IMR-90 (cell line): ENCODE results near the gene KCNQ1. TPM values are rescaled to one million over a fixed set of nuclear protein-coding genes. Genes with fewer than 3 reads are reported as not detected.

Experiments used
- ATAC-seq: fragments of 200-7000 bp; cut with Tn5 transposase; 2 replicates; pipeline ENCODE4 v1.9.1; 2020; ENCODE audit warnings: low read depth, mild to moderate bottlenecking, moderate library complexity
- BruUV-seq: library from RNA; stranded (reverse); fragments of 400-500 nt; replicated peaks from 2 replicates; lab custom pipeline; 2021; lab: Mats Ljungman, UMichigan
- CTCF ChIA-PET: fragments of 300-600 bp; formaldehyde crosslinking; extraction: SDS; loops from one replicate; lab custom pipeline; 2021; ENCODE audit warnings: antibody characterized with exemption; lab: Yijun Ruan, JAX
- POLR2A ChIA-PET: fragments of 300-600 bp; sonication (Branson Sonifier 250); formaldehyde crosslinking; loops from one replicate; lab custom pipeline; 2022; ENCODE audit warnings: antibody characterized with exemption; ENCODE audit not compliant: unreplicated experiment; lab: Charles Lee
- DNase-seq: peaks from one replicate; pipeline ENCODE4 v3.0.0; 2013
- H2AFZ ChIP-seq: replicated peaks from 2 replicates; pipeline ENCODE3; 2013; ENCODE audit warnings: low read length, mild to moderate bottlenecking; ENCODE audit not compliant: poor library complexity
- H2AK5ac ChIP-seq: 2 replicates; pipeline ENCODE4 v1.6.1; 2013; ENCODE audit warnings: low read depth, low read length, inconsistent platforms
- H2AK9ac ChIP-seq: replicated peaks from 2 replicates; pipeline ENCODE3; 2013; ENCODE audit warnings: mild to moderate bottlenecking, low read depth, low read length, moderate library complexity; ENCODE audit not compliant: poor library complexity
- H2BK120ac ChIP-seq: 2 replicates; pipeline ENCODE4 v1.6.1; 2013; ENCODE audit warnings: low read depth, low read length, inconsistent platforms
- H2BK15ac ChIP-seq: 3 replicates; pipeline ENCODE4 v1.6.1; 2013; ENCODE audit warnings: low read depth, low read length, inconsistent platforms
- H2BK20ac ChIP-seq: 2 replicates; pipeline ENCODE4 v1.6.1; 2013; ENCODE audit warnings: low read depth, mild to moderate bottlenecking, inconsistent platforms, low read length, moderate library complexity
- H2BK5ac ChIP-seq: 2 replicates; pipeline ENCODE4 v1.6.1; 2013; ENCODE audit warnings: mild to moderate bottlenecking, low read depth, low read length, inconsistent platforms; ENCODE audit not compliant: poor library complexity, severe bottlenecking
- H3K14ac ChIP-seq: replicated peaks from 2 replicates; pipeline ENCODE4 v1.6.1; 2013; ENCODE audit warnings: low read depth, low read length, inconsistent platforms
- H3K18ac ChIP-seq: 2 replicates; pipeline ENCODE4 v1.6.1; 2013; ENCODE audit warnings: low read depth, low read length, control low read depth
- H3K23ac ChIP-seq: 2 replicates; pipeline ENCODE4 v1.6.1; 2013; ENCODE audit warnings: low read depth, low read length, inconsistent platforms
- H3K27ac ChIP-seq: 2 replicates; pipeline ENCODE4 v1.5.1; 2013; ENCODE audit warnings: mild to moderate bottlenecking, control low read depth, low read length; ENCODE audit not compliant: insufficient read depth
- H3K27me3 ChIP-seq: 2 replicates; pipeline ENCODE4 v1.6.1; 2013; ENCODE audit warnings: low read length; ENCODE audit not compliant: control insufficient read depth, insufficient read depth
- H3K36me3 ChIP-seq: 2 replicates; pipeline ENCODE4 v1.6.1; 2013; ENCODE audit warnings: low read length, mixed read lengths; ENCODE audit not compliant: control insufficient read depth, insufficient read depth
- H3K4ac ChIP-seq: 2 replicates; pipeline ENCODE4 v1.6.1; 2013; ENCODE audit warnings: low read depth, low read length, inconsistent platforms
- H3K4me1 ChIP-seq: 2 replicates; pipeline ENCODE4 v1.6.1; 2013; ENCODE audit warnings: low read length, mixed read lengths; ENCODE audit not compliant: control insufficient read depth, insufficient read depth
- H3K4me2 ChIP-seq: 2 replicates; pipeline ENCODE4 v1.6.1; 2013; ENCODE audit warnings: low read depth, mild to moderate bottlenecking, control low read depth, low read length, moderate library complexity
- H3K4me3 ChIP-seq: 2 replicates; pipeline ENCODE4 v1.5.1; 2013; ENCODE audit warnings: low read depth, mild to moderate bottlenecking, control low read depth, low read length, moderate library complexity; ENCODE audit not compliant: insufficient read depth
- H3K56ac ChIP-seq: 2 replicates; pipeline ENCODE4 v1.6.1; 2013; ENCODE audit warnings: low read length, inconsistent platforms; ENCODE audit not compliant: insufficient read depth; ENCODE audit errors: extremely low read depth
- H3K79me1 ChIP-seq, 2 experiments: 2 replicates each; pipeline ENCODE4 v1.6.1; 2013; ENCODE audit warnings: low read length in 2 of 2, inconsistent platforms in 1 of 2, low read depth in 1 of 2
- H3K9ac ChIP-seq: 2 replicates; pipeline ENCODE4 v1.6.1; 2013; ENCODE audit warnings: low read depth, low read length, control low read depth
- H3K9me1 ChIP-seq: 2 replicates; pipeline ENCODE4 v1.6.1; 2013; ENCODE audit warnings: low read length, inconsistent platforms; ENCODE audit not compliant: insufficient read depth
- H3K9me3 ChIP-seq: 2 replicates; pipeline ENCODE4 v1.6.1; 2013; ENCODE audit warnings: low read length; ENCODE audit not compliant: control insufficient read depth, insufficient read depth
- H4K20me1 ChIP-seq: 2 replicates; pipeline ENCODE4 v1.6.1; 2013; ENCODE audit warnings: low read length, inconsistent platforms; ENCODE audit not compliant: insufficient read depth
- H4K5ac ChIP-seq: 2 replicates; pipeline ENCODE4 v1.6.1; 2013; ENCODE audit warnings: mild to moderate bottlenecking, low read depth, low read length, control low read depth
- H4K8ac ChIP-seq, 2 experiments: 2 replicates each; pipeline ENCODE4 v1.6.1; 2013; ENCODE audit warnings: low read depth in 2 of 2, low read length in 2 of 2, control low read depth in 1 of 2, inconsistent platforms in 1 of 2
- H4K91ac ChIP-seq: 2 replicates; pipeline ENCODE4 v1.6.1; 2013; ENCODE audit warnings: low read depth, low read length, inconsistent platforms; ENCODE audit not compliant: insufficient read depth
- BHLHE40 ChIP-seq: fragments of 150-350 bp; IDR thresholded peaks from 2 replicates; pipeline ENCODE4 v1.6.1; 2016; ENCODE audit warnings: mild to moderate bottlenecking, low read depth, low read length
- CEBPB ChIP-seq: IDR thresholded peaks from 2 replicates; pipeline ENCODE4 v1.6.1; 2012; ENCODE audit warnings: low read depth, low read length, improper control_type of control experiment
- CHD1 ChIP-seq: IDR thresholded peaks from 2 replicates; pipeline ENCODE4 v1.6.1; 2012; ENCODE audit warnings: low read depth, low read length, improper control_type of control experiment
- CTCF ChIP-seq: conservative IDR thresholded peaks from 2 replicates; pipeline ENCODE4 v1.5.1; 2012; ENCODE audit warnings: mild to moderate bottlenecking, low read depth, low read length, improper control_type of control experiment
- ELK1 ChIP-seq: fragments of 150-350 bp; IDR thresholded peaks from 2 replicates; pipeline ENCODE4 v1.6.1; 2016; ENCODE audit warnings: low read depth, mild to moderate bottlenecking, low read length, moderate library complexity, borderline replicate concordance
- FOS ChIP-seq: fragments of 150-350 bp; IDR thresholded peaks from 2 replicates; pipeline ENCODE4 v1.6.1; 2016; ENCODE audit warnings: low read depth, low read length
- MAFK ChIP-seq: IDR thresholded peaks from 2 replicates; pipeline ENCODE4 v1.6.1; 2012; ENCODE audit warnings: low read depth, low read length, improper control_type of control experiment
- MAZ ChIP-seq: IDR thresholded peaks from 2 replicates; pipeline ENCODE4 v1.6.1; 2012; ENCODE audit warnings: low read depth, mild to moderate bottlenecking, low read length, improper control_type of control experiment, moderate library complexity, borderline replicate concordance
- MXI1 ChIP-seq: IDR thresholded peaks from 2 replicates; pipeline ENCODE4 v1.6.1; 2012; ENCODE audit warnings: low read depth, mild to moderate bottlenecking, low read length, moderate library complexity, borderline replicate concordance
- NFE2L2 ChIP-seq: fragments of 150-350 bp; IDR thresholded peaks from 2 replicates; pipeline ENCODE4 v1.6.1; 2016; ENCODE audit warnings: low read depth, mild to moderate bottlenecking, low read length
- POLR2A ChIP-seq: IDR thresholded peaks from 2 replicates; pipeline ENCODE4 v1.6.1; 2012; ENCODE audit warnings: mild to moderate bottlenecking, low read depth, low read length
- RAD21 ChIP-seq: IDR thresholded peaks from 2 replicates; pipeline ENCODE4 v1.6.1; 2012; ENCODE audit warnings: low read length, improper control_type of control experiment
- RCOR1 ChIP-seq: IDR thresholded peaks from 2 replicates; pipeline ENCODE4 v1.6.1; 2012; ENCODE audit warnings: mild to moderate bottlenecking, low read length, improper control_type of control experiment; ENCODE audit not compliant: insufficient replicate concordance
- RFX5 ChIP-seq: IDR thresholded peaks from 2 replicates; pipeline ENCODE4 v1.8.0; 2012; ENCODE audit warnings: low read depth, mild to moderate bottlenecking, low read length, moderate library complexity
- SMC3 ChIP-seq: fragments of 150-350 bp; IDR thresholded peaks from 2 replicates; pipeline ENCODE4 v1.6.1; 2016; ENCODE audit warnings: low read depth, mild to moderate bottlenecking, antibody characterized with exemption, low read length, moderate library complexity
- USF2 ChIP-seq: fragments of 150-350 bp; IDR thresholded peaks from 2 replicates; pipeline ENCODE4 v1.6.1; 2017; ENCODE audit warnings: mild to moderate bottlenecking, antibody characterized with exemption, low read length, low read depth
- WGBS, 2 experiments: methylation state at CpG; one replicate each; pipeline versions ENCODE4 v1.1.5 to v1.1.7; 2013; ENCODE audit warnings: missing lambda C conversion rate in 2 of 2; ENCODE audit not compliant: insufficient read length in 1 of 2; ENCODE audit errors: extremely low coverage in 2 of 2; 5-methylcytosine and 5-hydroxymethylcytosine counted together
- dilution Hi-C: fragments of 300-500 bp; cut with HindIII; formaldehyde crosslinking; loops from one replicate; pipeline ENCODE4 v1.14.3; 2018; ENCODE audit warnings: low sequenced_read_pairs; ENCODE audit not compliant: unreplicated experiment
- in situ Hi-C: fragments of 300-500 bp; cut with MboI; formaldehyde crosslinking; loops from 3 replicates; pipeline ENCODE4 v1.14.3; 2019; ENCODE audit warnings: low sequenced_read_pairs, inconsistent platforms, mixed read lengths
- intact Hi-C: fragments of 100-400 bp; cut with micrococcal nuclease; formaldehyde crosslinking; loops from 2 replicates; pipeline ENCODE4 v1.10.0; 2022
- polyA plus RNA-seq, 3 experiments: library from polyadenylated mRNA; depleted of rRNA; stranded (reverse); fragments of >200 nt; gene quantifications; 2 replicates each; pipeline ENCODE4 v1.2.3, GENCODE V29; 2012; ENCODE audit warnings: low replicate concordance in 1 of 3
- total RNA-seq: library from RNA; depleted of rRNA; stranded (reverse); fragments of >200 nt; gene quantifications from 2 replicates; pipeline ENCODE4 v1.2.3, GENCODE V29; 2012

Gene KCNQ1
- total and polyA plus RNA-seq, 2 of the 4 experiments (the other 2 are of a cell fraction), result 0.07 TPM; not detected in 1

- POLR2A ChIA-PET, result no interaction called here
- intact Hi-C loops, result no loop called here
- no peaks in the 10 kb centered on the region; the same call in 1 of the 2 replicates for H3K9me3 ChIP-seq
- H4K20me1 ChIP-seq, result no peaks in the 10 kb centered on the region
- TF ChIP-seq MXI1, result no peak
- no peak for TF ChIP-seq RCOR1
- TF ChIP-seq RFX5, result no peak
- no peak for TF ChIP-seq CEBPB
- TF ChIP-seq BHLHE40, result no peak
- TF ChIP-seq ELK1, result no peak
- TF ChIP-seq USF2, result no peak
- TF ChIP-seq MAZ, result no peak
- no peak for TF ChIP-seq FOS
- no peak for TF ChIP-seq MAFK
- TF ChIP-seq RAD21, result no peak
- no peak for TF ChIP-seq POLR2A
- TF ChIP-seq CHD1, result no peak
- no peak for TF ChIP-seq SMC3
- TF ChIP-seq NFE2L2, result no peak
- TF ChIP-seq CTCF, result no peak
- no peak overlapping the region for H3K23ac ChIP-seq
- no peak overlapping the region for H3K18ac ChIP-seq
- no peak overlapping the region for H3K9ac ChIP-seq
- dilution Hi-C loops, result no loop called here
- ATAC-seq (no peak), DNase-seq (no peak)
- no peak overlapping the region for H2AK5ac ChIP-seq
- no peak overlapping the region for H4K5ac ChIP-seq
- CTCF ChIA-PET, result no interaction called here
- no peak overlapping the region for H4K91ac ChIP-seq
- H3K4ac ChIP-seq, result no peak overlapping the region
- no TSS peak for BruUV-seq
- no peak overlapping the region for H3K56ac ChIP-seq
- no peak overlapping the region for H2AK9ac ChIP-seq
- no peaks in the 10 kb centered on the region for H3K9me1 ChIP-seq
- in situ Hi-C loops, result no loop called here
- H3K4me2 ChIP-seq, result no peak overlapping the region
- no peaks in the 10 kb centered on the region for H3K79me1 ChIP-seq
- H2BK20ac ChIP-seq, result no peak overlapping the region
- no peak overlapping the region for H3K14ac ChIP-seq
- no peak overlapping the region for H2BK120ac ChIP-seq
- H2AFZ ChIP-seq, result no peak overlapping the region
- H3K4me3 ChIP-seq, result no peak overlapping the region
- no peak overlapping the region for H2BK5ac ChIP-seq
- H3K27ac ChIP-seq, result no peak overlapping the region
- WGBS, 2 experiments, result 69% methylated on average over 7 of the region's 15 CpGs; no CpG with 5 or more reads in 1 of the 2 experiments
- no peaks in the 10 kb centered on the region for H3K36me3 ChIP-seq
- H4K8ac ChIP-seq, result no peak overlapping the region
- no peaks in the 10 kb centered on the region for H3K4me1 ChIP-seq
- peaks cover 44% of the 10 kb centered on the region for H3K27me3 ChIP-seq
- no peak overlapping the region for H2BK15ac ChIP-seq
Measured at GRCh38 chr11:2451336-2451735, 6.5 kb downstream of the KCNQ1 start.
